ENCODE data around the gene USF1. TPM values are rescaled to one million over a fixed set of nuclear protein-coding genes. Genes with fewer than 3 reads are reported as not detected.

The USF1 gene
- total and polyA plus RNA-seq, 4 donors = 19.2 to 43.5 (median 27.2) TPM

DNA sequence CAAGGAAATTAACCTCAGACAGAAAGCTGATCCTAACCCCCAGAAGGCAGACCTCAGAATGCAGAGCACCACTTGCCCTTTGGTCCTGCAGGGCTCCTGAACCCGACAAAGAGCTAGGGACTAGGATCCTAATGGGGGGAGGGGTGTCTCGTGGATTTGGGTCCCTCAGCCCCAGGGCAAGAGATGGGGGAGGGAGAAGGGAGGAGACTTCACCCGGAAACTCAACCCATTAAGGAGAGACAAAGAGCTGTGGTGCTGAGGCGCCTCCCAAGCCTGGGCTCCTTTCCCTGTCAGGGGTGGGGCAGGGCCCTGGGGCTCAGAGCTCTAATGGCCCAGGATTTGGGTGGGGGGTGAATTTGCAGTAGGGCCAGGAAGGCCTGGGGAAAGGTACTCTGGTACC, 40.7 kb upstream of the USF1 start:
- Histone ChIP-seq H3K27ac (ENCODE audit: low read depth in 1 of 2, low read length in 2 of 2) (no peak overlapping the region), H3K4me1 (ENCODE audit: control insufficient read depth in 4 of 4, insufficient read depth in 4 of 4, low read length in 3 of 4) (peaks cover 0 to 1% (median 0%) of the 10 kb centered on the region in 4 donors), H3K9me3 (ENCODE audit: control insufficient read depth in 4 of 4, low read length in 3 of 4) (no peaks in the 10 kb centered on the region), H3K27me3 (ENCODE audit: control insufficient read depth in 4 of 4, insufficient read depth in 4 of 4, low read length in 3 of 4) (no peaks in the 10 kb centered on the region), H3K9ac (ENCODE audit: low read depth in 1 of 2, low read length in 2 of 2) (no peak overlapping the region), H3K36me3 (ENCODE audit: control insufficient read depth in 4 of 4, insufficient read depth in 3 of 4, low read depth in 1 of 4, low read length in 3 of 4) (no peaks in the 10 kb centered on the region), H3K4me3 (ENCODE audit: low read depth in 1 of 3, low read length in 3 of 3) (no peak overlapping the region)
- TF ChIP-seq TAF1 (conservative IDR thresholded peaks at IDR 0.05) (no peak), NR2F2 (IDR thresholded peaks at IDR 0.05) (no peak), JUND (IDR thresholded peaks at IDR 0.05) (no peak), FOXA2 (IDR thresholded peaks at IDR 0.05) (no peak), RXRA (IDR thresholded peaks at IDR 0.05) (no peak), FOXA1 (IDR thresholded peaks at IDR 0.05) (no peak), EGR1 (IDR thresholded peaks at IDR 0.05; ENCODE audit: low read depth in 2 of 2) (no peak), SP1 (IDR thresholded peaks at IDR 0.05) (no peak), RAD21 (IDR thresholded peaks at IDR 0.05) (no peak), HNF4A (conservative IDR thresholded peaks at IDR 0.05) (no peak), YY1 (IDR thresholded peaks at IDR 0.05) (no peak)
- TF ChIP-seq, protein P1, sequence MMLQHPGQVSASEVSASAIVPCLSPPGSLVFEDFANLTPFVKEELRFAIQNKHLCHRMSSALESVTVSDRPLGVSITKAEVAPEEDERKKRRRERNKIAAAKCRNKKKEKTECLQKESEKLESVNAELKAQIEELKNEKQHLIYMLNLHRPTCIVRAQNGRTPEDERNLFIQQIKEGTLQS (IDR thresholded peaks at IDR 0.05) = no peak
- TF ChIP-seq, protein P2, sequence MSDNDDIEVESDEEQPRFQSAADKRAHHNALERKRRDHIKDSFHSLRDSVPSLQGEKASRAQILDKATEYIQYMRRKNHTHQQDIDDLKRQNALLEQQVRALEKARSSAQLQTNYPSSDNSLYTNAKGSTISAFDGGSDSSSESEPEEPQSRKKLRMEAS (IDR thresholded peaks at IDR 0.05) = no peak
- TF ChIP-seq, protein P3, sequence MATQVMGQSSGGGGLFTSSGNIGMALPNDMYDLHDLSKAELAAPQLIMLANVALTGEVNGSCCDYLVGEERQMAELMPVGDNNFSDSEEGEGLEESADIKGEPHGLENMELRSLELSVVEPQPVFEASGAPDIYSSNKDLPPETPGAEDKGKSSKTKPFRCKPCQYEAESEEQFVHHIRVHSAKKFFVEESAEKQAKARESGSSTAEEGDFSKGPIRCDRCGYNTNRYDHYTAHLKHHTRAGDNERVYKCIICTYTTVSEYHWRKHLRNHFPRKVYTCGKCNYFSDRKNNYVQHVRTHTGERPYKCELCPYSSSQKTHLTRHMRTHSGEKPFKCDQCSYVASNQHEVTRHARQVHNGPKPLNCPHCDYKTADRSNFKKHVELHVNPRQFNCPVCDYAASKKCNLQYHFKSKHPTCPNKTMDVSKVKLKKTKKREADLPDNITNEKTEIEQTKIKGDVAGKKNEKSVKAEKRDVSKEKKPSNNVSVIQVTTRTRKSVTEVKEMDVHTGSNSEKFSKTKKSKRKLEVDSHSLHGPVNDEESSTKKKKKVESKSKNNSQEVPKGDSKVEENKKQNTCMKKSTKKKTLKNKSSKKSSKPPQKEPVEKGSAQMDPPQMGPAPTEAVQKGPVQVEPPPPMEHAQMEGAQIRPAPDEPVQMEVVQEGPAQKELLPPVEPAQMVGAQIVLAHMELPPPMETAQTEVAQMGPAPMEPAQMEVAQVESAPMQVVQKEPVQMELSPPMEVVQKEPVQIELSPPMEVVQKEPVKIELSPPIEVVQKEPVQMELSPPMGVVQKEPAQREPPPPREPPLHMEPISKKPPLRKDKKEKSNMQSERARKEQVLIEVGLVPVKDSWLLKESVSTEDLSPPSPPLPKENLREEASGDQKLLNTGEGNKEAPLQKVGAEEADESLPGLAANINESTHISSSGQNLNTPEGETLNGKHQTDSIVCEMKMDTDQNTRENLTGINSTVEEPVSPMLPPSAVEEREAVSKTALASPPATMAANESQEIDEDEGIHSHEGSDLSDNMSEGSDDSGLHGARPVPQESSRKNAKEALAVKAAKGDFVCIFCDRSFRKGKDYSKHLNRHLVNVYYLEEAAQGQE (IDR thresholded peaks at IDR 0.05) = no peak
- TF ChIP-seq, protein P4, sequence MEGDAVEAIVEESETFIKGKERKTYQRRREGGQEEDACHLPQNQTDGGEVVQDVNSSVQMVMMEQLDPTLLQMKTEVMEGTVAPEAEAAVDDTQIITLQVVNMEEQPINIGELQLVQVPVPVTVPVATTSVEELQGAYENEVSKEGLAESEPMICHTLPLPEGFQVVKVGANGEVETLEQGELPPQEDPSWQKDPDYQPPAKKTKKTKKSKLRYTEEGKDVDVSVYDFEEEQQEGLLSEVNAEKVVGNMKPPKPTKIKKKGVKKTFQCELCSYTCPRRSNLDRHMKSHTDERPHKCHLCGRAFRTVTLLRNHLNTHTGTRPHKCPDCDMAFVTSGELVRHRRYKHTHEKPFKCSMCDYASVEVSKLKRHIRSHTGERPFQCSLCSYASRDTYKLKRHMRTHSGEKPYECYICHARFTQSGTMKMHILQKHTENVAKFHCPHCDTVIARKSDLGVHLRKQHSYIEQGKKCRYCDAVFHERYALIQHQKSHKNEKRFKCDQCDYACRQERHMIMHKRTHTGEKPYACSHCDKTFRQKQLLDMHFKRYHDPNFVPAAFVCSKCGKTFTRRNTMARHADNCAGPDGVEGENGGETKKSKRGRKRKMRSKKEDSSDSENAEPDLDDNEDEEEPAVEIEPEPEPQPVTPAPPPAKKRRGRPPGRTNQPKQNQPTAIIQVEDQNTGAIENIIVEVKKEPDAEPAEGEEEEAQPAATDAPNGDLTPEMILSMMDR (IDR thresholded peaks at IDR 0.05; ENCODE audit: low read depth, low read length, missing input control) = no peak
- 78% methylated on average over 4 of the region's 4 CpGs for WGBS
- DNase-seq (ENCODE audit: low spot score) = no peak

DNA sequence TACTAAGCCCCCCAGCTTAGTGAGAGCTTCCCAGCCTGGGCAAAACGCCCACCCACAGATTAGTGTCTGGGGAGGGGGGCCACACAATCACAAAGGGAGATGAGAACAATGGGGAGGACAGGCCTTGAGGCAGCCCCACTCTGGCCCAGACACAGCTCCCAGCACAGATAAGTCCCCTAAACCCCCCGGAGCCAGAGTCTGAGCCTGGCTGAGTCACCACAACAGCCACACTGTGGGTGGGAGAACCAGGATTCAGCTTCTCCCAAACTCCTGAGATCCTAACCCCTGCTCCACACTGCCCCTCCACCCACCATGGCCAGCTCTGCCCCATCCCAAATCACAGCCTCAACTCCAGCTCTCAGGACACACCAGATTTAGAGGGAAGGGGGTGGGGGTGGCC, 39.4 kb upstream of the USF1 start:
- WGBS = 82% methylated on average over 2 of the region's 2 CpGs
- Histone ChIP-seq H3K36me3 (ENCODE audit: control insufficient read depth in 4 of 4, insufficient read depth in 3 of 4, low read depth in 1 of 4, low read length in 3 of 4) (no peaks in the 10 kb centered on the region), H3K27me3 (ENCODE audit: control insufficient read depth in 4 of 4, insufficient read depth in 4 of 4, low read length in 3 of 4) (no peaks in the 10 kb centered on the region), H3K27ac (ENCODE audit: low read depth in 1 of 2, low read length in 2 of 2) (no peak overlapping the region), H3K4me3 (ENCODE audit: low read depth in 1 of 3, low read length in 3 of 3) (no peak overlapping the region), H3K9me3 (ENCODE audit: control insufficient read depth in 4 of 4, low read length in 3 of 4) (no peaks in the 10 kb centered on the region), H3K9ac (ENCODE audit: low read depth in 1 of 2, low read length in 2 of 2) (no peak overlapping the region), H3K4me1 (ENCODE audit: control insufficient read depth in 4 of 4, insufficient read depth in 4 of 4, low read length in 3 of 4) (peaks cover 0 to 1% (median 0%) of the 10 kb centered on the region in 4 donors)
- no peak for DNase-seq (ENCODE audit: low spot score)
- no peak for TF ChIP-seq RAD21 (IDR thresholded peaks at IDR 0.05)

Measured in liver (tissue), 9 donors.